ENCODE results near the gene ZRANB1. TPM values are rescaled to one million over a fixed set of nuclear protein-coding genes. Genes with fewer than 3 reads are reported as not detected.

Gene ZRANB1
- total and polyA plus RNA-seq, 8 donors: 4.3 to 12.2 (median 7.7) TPM

DNA sequence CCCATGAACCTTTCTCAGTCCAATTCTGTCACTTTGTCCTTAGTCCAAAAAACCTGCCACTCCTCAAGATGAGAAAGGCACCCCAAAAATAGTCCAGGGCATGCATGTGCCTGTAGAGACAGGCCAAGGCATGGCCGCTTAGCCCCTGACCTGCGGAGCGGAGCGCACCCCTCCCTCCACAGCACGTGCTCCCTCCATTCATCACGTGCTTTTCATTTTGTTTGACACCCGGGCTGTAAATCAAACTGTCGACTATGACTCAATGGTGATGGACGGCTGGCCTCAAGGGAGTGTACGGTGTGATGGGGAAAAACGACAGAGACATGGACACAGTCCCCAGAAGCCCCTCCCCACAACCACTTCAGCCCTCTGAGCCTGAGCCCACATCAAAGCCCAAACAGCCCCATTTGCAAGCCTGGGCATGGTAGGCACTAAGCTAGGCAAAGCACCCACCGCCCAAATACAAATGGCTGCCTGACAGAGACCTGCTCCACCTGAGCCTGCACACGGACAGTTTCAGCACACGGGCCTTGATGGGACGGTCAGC, 90.6 kb downstream of the ZRANB1 start:
- H3K4me3 ChIP-seq: no peak overlapping the region
- no peaks in the 10 kb centered on the region for H3K27me3 ChIP-seq
- 87% methylated on average over 15 of the region's 15 CpGs for WGBS, 2 donors
- no peak for FAIRE-seq
- no peak for ATAC-seq
- H3K27ac ChIP-seq: no peak overlapping the region
- intact Hi-C loops (cut with DNase I): no loop called here
- no peaks in the 10 kb centered on the region for H3K9me3 ChIP-seq
- peak in 1 of 6 donors; percentile 9 for DNase-seq
- TF ChIP-seq CTCF (IDR thresholded peaks at IDR 0.05): no peak
- peaks cover 32 to 46% (median 40%) of the 10 kb centered on the region in 3 donors for H3K4me1 ChIP-seq
- no peaks in the 10 kb centered on the region for H3K36me3 ChIP-seq

DNA sequence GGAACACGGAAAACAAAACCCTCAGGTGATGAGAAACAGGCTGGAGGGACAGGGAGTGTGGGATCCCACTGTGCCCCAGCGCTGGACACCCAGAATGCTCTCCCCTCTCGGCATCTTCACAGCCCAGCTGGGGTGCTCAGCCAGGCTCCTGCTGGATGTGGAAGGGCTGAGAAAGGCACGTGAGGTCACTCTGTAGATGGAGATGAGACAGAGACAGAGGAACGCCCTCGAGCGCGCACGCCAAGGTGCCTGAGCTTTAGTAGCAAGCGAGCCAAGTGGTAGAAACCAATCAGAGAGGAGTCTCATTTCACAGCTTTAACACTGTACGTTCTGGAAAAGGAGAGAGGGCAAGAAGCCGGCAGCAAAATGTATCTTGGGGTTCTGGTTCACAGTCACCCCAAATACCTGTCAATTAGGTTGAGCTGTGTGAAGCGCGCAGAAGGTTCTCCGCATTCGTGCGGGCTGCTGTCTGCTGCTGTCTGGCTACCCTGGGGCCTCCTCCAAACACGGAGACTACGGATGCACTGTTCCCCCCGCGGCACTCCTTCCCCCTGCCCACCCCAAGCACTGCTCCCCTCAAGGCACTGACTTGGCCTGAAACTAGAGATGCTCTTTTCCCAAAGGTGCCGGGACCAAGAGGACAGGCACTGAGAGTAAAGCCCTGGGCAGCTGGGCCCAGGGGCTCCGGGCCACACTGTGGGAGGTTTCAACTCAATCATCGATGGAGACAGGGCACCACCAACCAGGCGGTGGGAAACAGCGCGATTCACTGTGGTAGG, 91.4 kb downstream of the ZRANB1 start:
- DNase-seq: peak in 2 of 6 donors; percentile 5 to 34
- TF ChIP-seq CTCF (IDR thresholded peaks at IDR 0.05): no peak
- no peak for ATAC-seq
- Histone ChIP-seq H3K4me3 (no peak overlapping the region), H3K9me3 (no peaks in the 10 kb centered on the region), H3K27me3 (no peaks in the 10 kb centered on the region), H3K36me3 (no peaks in the 10 kb centered on the region), H3K27ac (no peak overlapping the region), H3K4me1 (peaks cover 37 to 54% (median 45%) of the 10 kb centered on the region in 3 donors)
- no peak for FAIRE-seq
- intact Hi-C loops (cut with DNase I): no loop called here
- WGBS, 2 donors: 90 to 91% methylated on average over 27 of the region's 27 CpGs

- Histone ChIP-seq H3K4me1 (peaks cover 47 to 56% (median 51%) of the 10 kb centered on the region in 3 donors), H3K36me3 (no peaks in the 10 kb centered on the region), H3K9me3 (no peaks in the 10 kb centered on the region), H3K27ac (no peak overlapping the region), H3K27me3 (no peaks in the 10 kb centered on the region), H3K4me3 (no peak overlapping the region)
- no peak for TF ChIP-seq CTCF (IDR thresholded peaks at IDR 0.05)
- peak in 1 of 6 donors; percentile 4 for DNase-seq
- intact Hi-C loops (cut with DNase I): no loop called here
- WGBS, 2 donors: 60 to 65% methylated on average over 3 of the region's 3 CpGs
- no peak for ATAC-seq
- FAIRE-seq: no peak
Measured at GRCh38 chr10:125034675-125035074, 92.8 kb downstream of the ZRANB1 start.

GRCh38 chr10:125035136-125035535, 93.2 kb downstream of the ZRANB1 start:
- Histone ChIP-seq H3K27me3 (no peaks in the 10 kb centered on the region), H3K4me3 (no peak overlapping the region), H3K36me3 (no peaks in the 10 kb centered on the region), H3K9me3 (no peaks in the 10 kb centered on the region), H3K27ac (peak overlapping the region in 1 of 4 donors; percentile 53), H3K4me1 (peaks cover 45 to 55% (median 51%) of the 10 kb centered on the region in 3 donors)
- FAIRE-seq: no peak
- DNase-seq: no peak
- WGBS, 2 donors: 37 to 42% methylated on average over 11 of the region's 11 CpGs
- TF ChIP-seq CTCF (IDR thresholded peaks at IDR 0.05): no peak
- ATAC-seq: no peak
- intact Hi-C loops (cut with DNase I): no loop called here

All from pancreas (tissue), 10 donors.